AG10803 (cell line): Measurements from ENCODE around the gene PDCD5.

Experiments
- DNase-seq: peaks from one replicate; pipeline ENCODE4 v3.0.0; 2010; ENCODE audit warnings: low read depth
- H3K4me3 ChIP-seq: 2 replicates; pipeline ENCODE4 v1.5.1; 2011; ENCODE audit warnings: mild to moderate bottlenecking, low read length, control low read depth
- TF ChIP-seq, protein P1 (sequence below): conservative IDR thresholded peaks from 2 replicates; pipeline ENCODE4 v1.5.1; 2011; ENCODE audit warnings: mild to moderate bottlenecking, low read length, control low read depth, inconsistent platforms

PDCD5 gene

DNA sequence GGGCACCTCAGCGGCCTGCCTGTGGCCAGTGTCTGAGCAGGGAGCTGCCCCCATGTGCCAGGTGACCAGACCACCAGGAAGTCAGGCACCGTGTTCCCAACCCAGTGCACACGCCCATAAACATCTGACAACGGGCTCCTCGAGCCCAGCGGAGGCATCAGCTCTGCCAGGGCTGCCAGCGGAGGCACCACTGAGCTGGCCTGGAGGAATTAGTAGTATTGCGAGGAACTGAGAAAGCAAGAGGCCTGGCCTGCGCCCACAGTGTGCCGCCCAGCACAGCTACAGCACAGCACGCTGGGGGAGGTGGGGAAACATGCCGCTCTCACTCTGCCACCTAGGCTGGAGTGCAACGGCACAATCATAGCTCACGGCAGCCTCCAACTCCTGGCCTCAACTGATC lies 49.3 kb downstream of the PDCD5 start:
- H3K4me3 ChIP-seq: no peak overlapping the region
- TF ChIP-seq, protein P1, sequence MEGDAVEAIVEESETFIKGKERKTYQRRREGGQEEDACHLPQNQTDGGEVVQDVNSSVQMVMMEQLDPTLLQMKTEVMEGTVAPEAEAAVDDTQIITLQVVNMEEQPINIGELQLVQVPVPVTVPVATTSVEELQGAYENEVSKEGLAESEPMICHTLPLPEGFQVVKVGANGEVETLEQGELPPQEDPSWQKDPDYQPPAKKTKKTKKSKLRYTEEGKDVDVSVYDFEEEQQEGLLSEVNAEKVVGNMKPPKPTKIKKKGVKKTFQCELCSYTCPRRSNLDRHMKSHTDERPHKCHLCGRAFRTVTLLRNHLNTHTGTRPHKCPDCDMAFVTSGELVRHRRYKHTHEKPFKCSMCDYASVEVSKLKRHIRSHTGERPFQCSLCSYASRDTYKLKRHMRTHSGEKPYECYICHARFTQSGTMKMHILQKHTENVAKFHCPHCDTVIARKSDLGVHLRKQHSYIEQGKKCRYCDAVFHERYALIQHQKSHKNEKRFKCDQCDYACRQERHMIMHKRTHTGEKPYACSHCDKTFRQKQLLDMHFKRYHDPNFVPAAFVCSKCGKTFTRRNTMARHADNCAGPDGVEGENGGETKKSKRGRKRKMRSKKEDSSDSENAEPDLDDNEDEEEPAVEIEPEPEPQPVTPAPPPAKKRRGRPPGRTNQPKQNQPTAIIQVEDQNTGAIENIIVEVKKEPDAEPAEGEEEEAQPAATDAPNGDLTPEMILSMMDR: no peak
- no peak for DNase-seq

DNA sequence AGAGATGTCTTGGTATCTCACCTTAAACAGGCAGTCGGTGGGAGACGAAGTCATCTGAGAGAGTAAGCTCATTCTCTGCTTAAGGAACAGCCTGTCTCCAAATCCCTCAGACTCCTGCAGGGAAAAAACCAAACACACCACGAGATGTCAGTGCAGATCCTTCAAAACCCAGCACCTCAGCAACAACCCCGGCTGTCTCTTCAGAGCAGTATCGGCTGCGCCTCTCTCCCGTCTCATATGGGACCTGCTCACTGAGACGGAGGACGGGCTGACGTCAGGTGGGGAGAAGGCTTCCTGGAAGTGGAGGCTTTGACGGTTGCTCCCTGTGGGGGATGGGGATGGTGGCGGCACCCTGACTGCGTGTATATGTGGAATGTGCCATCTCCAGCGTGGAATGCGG lies 50.4 kb downstream of the PDCD5 start:
- no peak for DNase-seq
- H3K4me3 ChIP-seq: no peak overlapping the region
- TF ChIP-seq, protein P1: no peak
